Stimulated activated naive CD4-positive, alpha-beta T cell (primary cell): ENCODE results near the gene HDHD3.
"Not testable (repeated sequence)": the region's sequence is repeated elsewhere in the genome, so short reads cannot be mapped to it uniquely, and the experiment has no call there.

Experiments used
- DNase-seq, 6 experiments: peaks; one replicate each; lab custom pipeline; 2025; lab: John Stamatoyannopoulos, UW

Gene HDHD3

DNA sequence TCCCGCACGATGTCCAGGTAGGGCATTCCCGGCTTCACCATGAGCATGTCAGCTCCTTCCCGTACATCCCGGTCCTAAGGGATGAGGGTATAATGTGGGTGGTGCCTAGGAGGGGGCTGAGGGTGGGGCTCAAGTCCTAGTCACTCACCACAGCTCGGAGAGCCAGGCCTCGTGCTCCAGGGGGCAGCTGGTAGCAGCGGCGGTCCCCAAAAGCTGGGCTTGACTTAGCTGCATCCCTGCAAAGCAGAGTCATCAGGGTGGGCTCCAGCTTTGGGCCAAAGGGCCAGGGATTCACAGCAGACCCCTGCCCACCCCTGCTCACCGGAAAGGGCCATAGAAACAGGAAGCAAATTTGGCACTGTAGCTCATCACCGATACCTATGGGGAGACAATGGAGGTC, 12.7 kb upstream of the HDHD3 start:
- DNase-seq: no peak

DNA sequence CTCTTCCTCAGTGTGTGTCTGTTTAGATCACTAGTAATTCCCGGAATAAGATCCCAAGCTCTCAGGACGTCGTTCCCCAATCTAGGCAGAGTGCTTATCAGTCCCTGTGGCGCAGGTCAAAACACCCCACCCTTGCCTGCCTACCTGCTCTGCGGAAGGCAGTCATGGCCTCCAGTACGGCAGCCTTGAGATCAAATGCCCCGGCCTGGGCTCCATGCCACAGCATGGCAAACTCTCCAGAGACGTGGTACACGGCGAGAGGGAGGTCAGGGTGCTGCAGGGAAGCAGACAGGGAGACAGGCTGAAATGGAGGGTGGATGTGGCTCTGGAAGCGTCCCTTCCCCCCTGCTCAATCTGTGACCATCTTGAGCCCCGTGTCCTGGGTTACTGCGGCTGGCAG, 12.0 kb upstream of the HDHD3 start:
- no peak for DNase-seq

DNA sequence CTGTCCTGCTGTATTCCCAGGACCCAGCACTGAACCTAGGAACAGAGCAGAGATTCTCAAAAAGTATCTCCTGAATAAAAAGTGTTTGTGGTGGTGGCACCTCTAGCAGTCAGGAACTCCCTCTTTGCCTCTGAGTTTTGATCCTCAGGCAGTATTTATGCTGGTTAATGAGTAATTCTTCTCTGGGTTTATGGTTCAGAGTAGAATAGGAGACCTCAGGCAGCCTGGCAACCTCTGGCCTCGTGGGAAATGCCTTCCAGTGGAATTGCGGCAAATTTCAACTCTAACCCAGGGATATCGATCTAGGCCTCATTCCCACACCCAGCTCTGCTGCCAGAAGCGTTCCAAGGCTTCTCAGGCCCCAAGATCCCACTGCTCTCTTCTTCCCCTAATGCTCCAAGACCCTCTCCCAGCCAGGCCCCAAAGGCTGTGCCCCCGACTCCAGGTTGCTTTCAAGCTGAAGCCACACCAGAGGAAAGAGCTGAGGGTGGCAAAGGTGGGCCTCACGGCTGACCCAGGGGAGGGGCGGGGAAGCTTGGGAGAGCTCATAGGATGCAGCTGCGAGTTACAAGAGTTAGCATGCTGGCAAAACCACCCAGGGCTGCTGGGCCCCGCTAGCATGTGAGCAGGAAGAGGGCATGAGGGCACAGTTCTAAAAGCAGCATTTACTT, 10.9 kb upstream of the HDHD3 start:
- no peak for DNase-seq

DNA sequence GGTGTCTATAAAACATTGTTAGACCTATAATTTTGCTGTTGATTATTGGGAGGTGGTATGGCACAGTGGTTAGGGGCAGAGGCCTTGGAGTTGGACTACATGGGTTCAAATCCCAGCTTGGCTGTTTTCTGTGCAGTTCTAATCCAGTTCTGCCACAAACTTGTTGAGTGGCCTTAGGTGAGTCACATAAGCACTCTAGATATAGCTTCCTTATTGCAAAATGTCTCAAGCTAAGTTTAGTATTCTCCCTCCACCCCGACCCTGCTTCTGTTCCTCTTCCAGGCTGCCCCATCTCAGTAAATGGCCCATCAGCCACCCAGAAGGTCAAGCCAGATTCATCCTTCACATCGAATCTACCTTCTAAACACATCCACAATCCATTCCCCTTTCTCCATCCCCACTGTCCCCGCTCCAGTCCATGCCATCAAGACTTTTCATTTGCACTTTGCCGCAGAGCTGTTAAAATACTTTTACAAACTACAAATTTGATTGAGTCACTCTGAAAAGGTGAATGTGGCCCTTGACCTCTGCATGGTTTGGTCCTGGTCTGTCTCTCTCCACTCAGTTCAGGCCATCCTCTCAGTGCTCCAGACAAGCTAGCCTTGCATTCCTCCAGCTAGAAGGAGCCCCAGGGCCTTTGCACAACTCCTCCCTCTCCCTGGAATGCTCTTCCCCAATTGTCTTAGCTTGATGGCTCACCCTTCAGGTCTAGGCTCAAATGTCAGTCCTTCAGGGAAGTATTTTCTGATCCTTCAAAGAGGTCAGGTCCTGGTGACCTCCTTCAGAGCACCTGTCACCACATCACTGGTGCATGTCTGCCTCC, 10.0 kb upstream of the HDHD3 start:
- DNase-seq: no peak

DNA sequence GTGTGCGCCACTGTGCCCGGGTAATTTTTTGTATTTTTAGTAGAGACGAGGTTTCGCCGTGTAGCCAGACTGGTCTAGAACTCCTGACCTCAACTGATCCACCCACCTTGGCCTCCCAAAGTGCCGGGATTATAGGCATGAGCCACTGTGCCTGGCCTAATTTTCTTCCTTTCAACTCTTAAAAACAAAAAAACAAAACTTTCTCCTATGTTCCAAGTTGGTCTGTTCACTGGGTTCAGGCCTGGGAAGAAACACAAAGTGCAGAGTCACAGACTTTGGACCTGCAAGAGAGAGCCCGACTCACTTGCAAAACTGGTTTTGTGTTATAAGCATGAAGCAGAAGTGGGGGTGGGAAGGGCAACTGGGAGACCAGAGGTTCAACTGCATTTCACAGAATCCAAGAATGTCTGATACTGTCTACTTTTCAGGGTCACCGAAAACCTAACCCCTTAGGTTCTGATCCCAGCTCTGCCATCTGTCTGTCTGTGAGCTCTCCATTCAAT, 5.2 kb upstream of the HDHD3 start:
- DNase-seq: no peak

DNA sequence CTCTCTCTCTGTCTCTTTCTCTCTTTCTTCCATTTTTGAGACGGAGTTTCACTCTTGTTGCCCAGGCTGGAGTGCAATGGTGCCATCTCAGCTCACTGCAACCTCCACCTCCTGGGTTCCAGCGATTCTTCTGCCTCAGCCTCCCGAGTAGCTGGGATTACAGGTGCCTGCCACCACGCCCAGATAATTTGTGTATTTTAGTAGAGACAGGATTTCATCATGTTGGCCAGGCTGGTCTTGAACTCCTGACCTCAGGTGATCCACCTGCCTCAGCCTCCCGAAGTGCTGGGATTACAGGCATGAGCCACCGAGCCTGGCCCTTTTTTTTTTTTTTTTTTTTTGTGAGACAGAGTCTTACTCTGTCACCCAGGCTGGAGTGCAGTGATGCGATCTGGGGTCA, 4.7 kb upstream of the HDHD3 start:
- not testable (repeated sequence) for DNase-seq

DNA sequence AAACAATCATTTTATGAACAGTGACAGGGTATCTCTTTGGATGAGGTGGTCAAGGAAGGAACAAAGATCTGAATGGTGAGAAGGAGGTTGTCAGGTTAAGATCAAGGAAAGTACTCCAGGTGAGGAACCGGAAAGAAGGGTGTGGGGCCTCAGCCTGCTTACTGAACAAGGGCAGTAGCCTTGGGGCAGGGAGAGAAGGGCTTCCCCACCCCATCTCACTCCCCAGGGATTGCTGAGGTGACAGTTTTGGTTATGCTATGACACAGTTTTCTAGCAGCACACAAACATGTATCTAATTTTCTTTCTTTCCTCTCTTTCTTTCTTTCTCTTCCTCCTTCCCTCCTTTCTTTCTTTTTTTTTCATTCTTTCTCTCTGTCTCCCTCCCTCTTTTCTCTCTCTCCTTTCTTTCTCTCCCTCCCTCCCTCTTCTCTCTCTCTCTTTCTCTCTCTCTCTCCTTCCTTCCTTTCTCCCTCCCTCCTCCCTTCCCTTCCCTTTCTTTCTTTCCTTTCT, 4.1 kb upstream of the HDHD3 start:
- no peak for DNase-seq

DNA sequence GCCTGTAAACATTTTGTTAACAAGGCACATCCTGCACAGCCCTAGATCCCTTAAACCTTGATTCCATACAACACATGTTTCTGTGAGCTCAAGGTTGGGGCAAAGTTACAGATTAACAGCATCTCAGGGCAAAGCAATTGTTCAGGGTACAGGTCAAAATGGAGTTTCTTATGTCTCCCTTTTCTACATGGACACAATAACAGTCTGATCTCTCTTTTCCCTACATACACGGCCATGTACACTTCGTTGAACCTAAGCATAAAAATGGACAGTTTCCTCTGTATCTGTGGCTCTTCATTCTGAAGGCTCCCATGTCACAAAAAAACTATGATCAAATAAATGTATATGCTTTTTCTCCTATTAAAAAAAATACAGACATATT, 3.0 kb upstream of the HDHD3 start:
- not testable (repeated sequence) for DNase-seq

DNA sequence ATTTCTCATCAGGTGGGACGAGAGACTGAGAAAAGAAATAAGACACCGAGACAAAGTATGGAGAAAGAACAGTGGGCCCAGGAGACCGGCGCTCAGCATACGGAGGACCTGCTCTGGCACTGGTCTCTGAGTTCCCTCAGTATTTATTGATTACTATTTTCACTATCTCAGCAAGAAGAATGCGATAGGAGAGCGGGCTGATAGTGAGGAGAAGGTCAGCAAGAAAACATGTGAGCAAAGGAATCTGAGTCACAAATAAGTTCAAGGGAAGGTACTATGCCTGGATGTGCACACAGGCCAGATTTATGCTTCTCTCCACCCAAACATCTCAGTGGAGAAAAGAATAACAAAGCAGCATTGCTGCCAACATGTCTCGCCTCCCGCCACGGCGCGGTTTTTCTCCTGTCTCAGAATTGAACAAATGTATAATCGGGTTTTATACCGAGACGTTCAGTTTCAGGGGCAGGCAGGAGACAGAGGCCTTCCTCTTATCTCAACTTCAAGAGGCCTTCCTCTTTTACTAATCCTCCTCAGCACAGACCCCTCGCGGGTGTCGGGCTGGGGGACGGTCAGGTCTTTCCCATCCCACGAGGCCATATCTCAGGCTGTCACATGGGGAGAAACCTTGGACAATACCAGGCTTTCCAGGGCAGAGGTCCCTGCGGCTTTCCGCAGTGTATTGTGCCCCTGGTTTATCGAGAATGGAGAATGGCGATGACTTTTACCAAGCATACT, 2.5 kb upstream of the HDHD3 start:
- not testable (repeated sequence) for DNase-seq

DNA sequence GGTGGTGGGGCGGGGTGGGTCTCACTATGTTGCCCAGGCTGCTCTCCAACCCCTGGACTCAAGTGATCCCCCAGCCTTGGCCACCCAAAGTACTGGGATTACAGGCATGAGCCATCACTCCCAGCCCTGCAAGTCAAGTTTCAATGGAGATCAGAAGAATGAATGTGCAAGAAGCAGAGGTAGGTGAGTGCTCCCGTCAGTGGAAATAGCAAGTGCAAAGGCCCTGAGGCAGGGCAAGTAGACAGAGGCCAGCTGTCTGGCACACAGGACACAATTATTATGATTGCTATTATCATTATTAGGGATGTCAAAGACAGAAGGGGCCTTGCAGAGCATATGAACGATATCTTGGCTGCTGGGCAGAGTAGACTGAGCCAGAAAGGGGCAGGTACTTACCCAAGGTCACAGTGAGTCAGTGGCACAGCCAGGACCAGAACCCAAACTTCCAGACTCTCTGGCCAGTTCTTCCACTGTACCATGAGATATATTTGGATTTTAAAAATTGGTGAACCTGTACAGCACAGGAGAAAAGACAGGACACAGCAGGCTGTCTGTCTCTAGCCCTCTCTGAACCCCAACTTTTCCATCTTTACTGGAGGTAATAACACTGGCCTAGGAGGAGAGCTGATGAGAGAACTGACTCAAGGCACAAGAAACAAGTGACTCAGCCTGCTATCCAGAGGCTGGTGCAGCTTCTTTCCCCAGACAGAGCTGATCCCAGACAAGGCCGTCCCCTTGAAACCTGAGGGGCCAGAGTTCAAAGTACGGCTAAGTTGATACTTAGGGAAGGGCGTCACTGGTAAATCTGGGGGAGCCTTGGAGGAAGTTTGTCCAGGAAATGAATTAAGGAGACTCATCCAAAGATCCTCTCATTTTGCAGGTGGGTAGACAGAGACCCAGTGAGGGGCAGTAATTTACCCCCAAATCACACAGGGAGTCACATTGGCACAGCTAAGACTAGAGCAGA, 1.4 kb downstream of the HDHD3 start:
- DNase-seq: no peak

DNA sequence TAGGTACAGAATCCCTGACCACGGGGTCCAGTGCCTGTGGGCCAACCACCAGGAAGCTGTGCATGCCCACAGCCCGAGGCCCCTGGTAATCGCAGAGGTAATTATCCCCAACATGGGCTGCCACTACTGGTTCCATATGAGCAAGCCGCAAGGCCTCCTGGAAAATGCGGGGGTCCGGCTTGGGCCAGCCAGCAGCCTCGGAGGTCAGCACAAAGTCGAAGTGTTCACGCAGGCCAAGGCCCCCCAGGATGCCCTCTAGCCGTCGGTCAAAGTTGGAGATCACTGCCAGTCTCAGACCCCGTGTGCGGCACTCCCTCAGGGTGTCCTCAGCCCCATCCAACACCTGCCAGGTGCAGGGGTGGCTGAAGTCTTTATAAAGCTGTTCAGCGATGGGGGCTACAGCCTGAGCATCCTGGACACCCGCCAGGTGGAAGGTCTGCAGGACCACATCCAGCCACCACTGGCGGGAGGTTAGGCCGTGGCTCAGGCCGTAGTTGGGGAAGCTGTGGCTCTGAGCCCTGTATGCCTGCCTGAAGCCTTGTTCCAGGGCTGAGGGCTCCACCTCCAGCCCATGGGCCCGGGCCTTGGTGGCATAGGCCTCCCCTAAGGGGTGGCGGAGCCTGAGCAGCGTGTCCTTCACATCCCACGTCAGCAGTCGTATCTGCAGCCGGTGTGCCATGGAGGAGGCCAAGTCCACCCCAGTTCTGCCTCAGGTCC, 3.0 kb downstream of the HDHD3 start:
- DNase-seq: no peak

DNA sequence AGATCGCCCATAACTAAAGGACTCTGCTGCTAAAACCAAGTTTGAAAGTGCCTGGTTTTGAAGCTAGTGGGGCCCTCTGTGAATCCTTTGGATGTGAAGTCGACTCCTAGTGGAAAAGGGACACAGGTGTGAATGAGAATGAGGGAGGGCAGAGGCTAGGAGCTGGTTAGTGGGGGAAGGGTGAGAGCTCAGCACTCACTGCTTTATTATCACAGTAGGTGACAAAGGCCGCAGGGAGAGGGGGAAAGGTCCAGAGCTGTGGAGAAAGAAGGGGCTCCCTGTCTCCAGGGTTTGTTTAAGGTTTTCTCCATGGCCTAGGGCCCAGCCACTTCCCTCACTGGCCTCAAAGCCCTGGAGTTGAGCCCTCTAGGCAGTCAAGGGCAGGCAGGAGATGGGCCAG, 3.5 kb downstream of the HDHD3 start:
- no peak for DNase-seq

DNA sequence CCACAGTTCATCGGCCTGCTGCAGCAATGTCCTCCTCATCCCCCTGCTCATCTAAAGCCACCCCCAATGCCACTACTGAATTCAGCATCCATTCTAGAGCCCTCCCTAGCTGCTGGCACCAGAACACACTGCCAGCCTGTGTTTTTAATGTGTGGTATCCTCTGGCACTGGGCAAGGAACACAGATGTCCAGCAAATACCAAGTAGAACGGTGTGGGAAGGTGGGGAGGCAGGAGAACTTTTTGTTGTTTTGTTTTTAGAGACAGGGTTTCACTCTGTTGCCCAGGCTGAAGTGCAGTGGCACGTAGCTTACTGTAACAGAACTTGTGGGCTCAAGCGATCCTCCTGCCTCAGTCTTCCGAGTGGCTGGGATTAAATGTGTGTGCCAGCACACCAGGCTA, 4.7 kb downstream of the HDHD3 start:
- DNase-seq: no peak

DNA sequence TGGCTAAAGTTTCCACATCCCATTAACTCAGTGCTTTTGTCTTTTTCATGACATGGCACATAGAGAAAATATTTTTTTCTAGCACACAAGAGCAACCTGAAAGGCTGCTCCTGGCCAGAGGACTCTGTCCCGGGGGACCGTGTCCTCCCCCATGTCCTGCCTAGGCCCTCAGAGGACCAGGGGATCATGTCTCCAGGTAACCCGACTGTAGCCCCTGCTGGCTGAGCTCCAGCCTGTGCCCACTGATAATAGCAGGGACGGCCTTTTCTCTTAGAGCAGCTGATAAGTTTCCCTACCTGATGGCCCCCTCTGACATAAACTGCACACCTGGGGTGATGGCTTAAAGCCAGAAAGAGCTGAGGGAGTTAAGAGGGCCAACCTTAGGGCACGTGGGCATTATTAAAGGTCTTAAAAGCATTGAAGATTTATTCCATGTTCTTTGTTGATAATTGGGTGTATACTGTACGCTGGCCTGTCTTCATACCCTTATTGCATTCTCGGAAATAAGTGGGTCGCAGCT, 5.9 kb downstream of the HDHD3 start:
- no peak for DNase-seq

DNA sequence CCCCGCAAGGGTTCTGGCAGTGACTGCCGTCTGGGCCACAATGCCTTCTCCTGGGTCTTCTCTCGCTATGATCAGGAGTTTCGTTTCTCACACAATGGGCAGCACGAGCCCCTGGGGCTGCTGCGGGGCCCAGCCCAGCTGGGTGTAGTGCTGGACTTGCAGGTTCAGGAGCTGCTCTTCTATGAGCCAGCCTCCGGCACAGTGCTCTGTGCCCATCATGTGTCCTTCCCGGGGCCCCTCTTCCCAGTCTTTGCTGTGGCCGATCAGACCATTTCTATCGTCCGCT, 7.0 kb downstream of the HDHD3 start:
- no peak for DNase-seq

DNA sequence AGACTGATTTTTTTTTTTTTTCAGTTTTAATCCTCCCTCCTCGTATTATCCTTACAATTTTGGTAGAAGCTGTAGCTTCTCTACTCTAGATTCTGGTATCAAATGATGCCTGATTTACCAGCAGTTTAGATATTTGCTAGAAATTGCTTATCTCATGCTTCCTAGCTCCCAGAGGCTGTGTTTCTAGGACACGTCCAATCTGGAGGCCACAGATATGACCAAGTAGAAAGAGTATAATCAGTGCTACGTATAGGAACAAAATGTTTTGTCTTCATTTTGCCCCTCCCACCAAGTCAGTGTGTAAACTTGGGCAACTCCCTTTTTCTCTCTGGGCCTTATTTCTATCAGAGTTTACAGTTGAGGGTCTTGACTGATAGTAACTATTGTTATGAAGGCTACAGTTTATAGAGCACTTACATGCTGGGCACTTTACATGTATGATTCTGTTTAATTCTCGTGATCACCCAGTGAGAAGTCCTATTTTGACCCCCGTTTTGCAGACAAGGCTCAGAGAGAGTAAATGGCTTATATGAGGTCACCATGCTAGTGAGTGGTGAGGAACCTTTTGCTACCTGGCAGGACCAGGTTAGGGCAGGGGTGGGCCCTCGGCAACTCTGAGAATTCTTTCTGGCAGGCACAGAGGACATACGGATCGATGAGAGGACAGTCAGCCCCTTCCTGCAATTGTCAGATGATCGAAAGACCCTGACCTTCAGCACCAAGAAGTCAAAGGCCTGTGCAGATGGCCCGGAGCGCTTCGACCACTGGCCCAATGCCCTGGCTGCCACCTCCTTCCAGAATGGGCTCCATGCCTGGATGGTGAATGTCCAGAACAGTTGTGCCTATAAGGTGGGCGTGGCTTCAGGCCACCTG, 7.6 kb downstream of the HDHD3 start:
- DNase-seq: no peak

DNA sequence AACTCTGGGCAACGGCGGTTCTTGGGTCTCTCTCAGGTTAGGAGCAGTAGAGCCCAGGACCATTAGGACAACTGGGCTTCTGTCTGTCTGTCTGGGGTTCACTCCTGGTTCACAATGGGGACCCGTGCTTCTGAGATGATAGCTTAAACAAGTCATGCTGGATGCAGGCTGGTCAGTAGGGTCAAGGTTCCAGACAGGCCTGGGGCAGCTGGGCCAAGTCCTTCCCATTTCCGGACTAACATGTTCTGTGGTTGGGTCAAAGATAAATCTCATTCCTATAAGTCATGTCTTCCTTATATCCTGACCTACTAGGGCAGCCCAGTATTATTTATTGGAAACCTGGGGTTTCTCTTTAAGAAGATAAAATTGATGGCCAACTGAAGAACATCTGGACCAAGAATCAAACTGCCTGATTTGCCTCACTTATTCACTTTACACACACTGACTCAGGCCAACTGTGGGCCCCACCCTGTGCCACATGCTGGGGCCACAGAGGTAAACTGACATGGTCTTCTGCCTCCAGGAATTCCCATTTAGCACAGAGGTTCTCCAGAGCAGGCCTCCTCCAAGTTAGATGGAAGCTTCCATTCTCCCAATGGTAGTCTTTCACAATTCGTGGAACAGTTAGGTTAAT, 8.3 kb downstream of the HDHD3 start:
- DNase-seq: no peak

DNA sequence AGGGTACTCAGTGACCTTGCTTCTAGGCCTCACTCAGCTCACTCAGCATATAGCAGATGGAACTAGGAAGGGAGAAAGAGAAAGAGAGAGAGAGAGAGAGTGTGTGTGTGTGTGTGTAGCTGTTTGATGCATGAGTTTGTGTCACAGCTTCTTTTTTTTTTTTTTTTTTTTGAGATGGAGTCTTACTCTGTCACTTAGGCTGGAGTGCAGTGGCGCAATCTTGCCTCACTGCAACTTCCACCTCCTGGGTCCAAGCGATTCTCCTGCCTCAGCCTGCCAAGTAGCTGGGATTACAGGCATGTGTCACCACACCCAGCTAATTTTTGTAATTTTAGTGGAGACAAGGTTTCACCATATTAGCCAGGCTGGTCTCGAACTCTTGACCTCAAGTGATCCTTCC, 11.1 kb downstream of the HDHD3 start:
- DNase-seq: not testable (repeated sequence)

DNA sequence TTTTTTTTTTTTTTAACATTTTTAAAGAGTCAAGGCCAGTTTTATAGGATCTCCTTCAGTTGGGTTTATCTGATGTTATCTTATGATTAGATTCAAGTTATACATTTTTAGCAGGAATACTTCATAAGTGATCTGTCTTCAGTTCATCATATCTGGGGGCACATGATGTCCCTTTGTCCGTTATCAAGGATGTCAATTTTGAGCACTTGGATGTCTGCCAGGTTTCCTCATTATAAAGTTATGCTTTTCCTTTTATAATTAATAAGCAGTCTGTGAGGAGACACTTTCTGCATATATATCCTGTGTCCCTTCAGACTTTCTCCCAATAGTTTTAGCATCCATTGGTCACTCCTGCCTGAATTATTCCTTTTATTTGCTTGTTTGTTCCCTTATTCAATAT, 11.8 kb downstream of the HDHD3 start:
- no peak for DNase-seq
